Activated T-cell treated with anti-CD3 and anti-CD28 coated beads, Interleukin-2, amount 50 U/mL, for 72 hours (primary cell): ENCODE measurements around the gene GLI3. TPM values are rescaled to one million over a fixed set of nuclear protein-coding genes. Genes with fewer than 3 reads are reported as not detected.

Source experiments
- ATAC-seq, 2 donors: fragments of 150-1000 bp; cut with Tn5 transposase; replicated peaks in 1 of 2; 2 replicates each; pipeline ENCODE4 v1.10.0; 2021; ENCODE audit warnings: moderate library complexity in 2 of 2, mild to moderate bottlenecking in 1 of 2
- DNase-seq, 2 donors: peaks; one replicate each; pipeline ENCODE4 v3.0.0; 2021 to 2022; ENCODE audit warnings: mixed read lengths in 1 of 2
- H3K27ac Mint-ChIP-seq: one replicate; pipeline ENCODE4 v1.8.0; 2022; ENCODE audit warnings: mild to moderate bottlenecking, moderate library complexity, mixed read lengths
- H3K27me3 Mint-ChIP-seq: one replicate; pipeline ENCODE4 v1.8.0; 2022; ENCODE audit warnings: low read depth, mixed read lengths
- H3K36me3 Mint-ChIP-seq, 2 donors: one replicate each; pipeline ENCODE4 v1.8.0; 2022; ENCODE audit warnings: mixed read lengths in 2 of 2, mild to moderate bottlenecking in 1 of 2; ENCODE audit not compliant: insufficient read depth in 2 of 2
- H3K4me1 Mint-ChIP-seq: one replicate; pipeline ENCODE4 v1.8.0; 2022; ENCODE audit warnings: low read depth, mixed read lengths
- H3K4me3 Mint-ChIP-seq, 2 donors: one replicate each; pipeline ENCODE4 v1.8.0; 2022; ENCODE audit warnings: mild to moderate bottlenecking in 2 of 2, mixed read lengths in 2 of 2, moderate library complexity in 2 of 2
- H3K9me3 Mint-ChIP-seq, 2 donors: one replicate each; pipeline ENCODE4 v1.8.0; 2022; ENCODE audit warnings: mixed read lengths in 2 of 2
- total RNA-seq, 2 donors: library from RNA; stranded (reverse); gene quantifications; one replicate each; pipeline ENCODE4 v1.2.3, GENCODE V29; 2022

GLI3 gene
- total RNA-seq, 2 donors from 2014 or later, result 0.29 to 0.51 TPM

DNA sequence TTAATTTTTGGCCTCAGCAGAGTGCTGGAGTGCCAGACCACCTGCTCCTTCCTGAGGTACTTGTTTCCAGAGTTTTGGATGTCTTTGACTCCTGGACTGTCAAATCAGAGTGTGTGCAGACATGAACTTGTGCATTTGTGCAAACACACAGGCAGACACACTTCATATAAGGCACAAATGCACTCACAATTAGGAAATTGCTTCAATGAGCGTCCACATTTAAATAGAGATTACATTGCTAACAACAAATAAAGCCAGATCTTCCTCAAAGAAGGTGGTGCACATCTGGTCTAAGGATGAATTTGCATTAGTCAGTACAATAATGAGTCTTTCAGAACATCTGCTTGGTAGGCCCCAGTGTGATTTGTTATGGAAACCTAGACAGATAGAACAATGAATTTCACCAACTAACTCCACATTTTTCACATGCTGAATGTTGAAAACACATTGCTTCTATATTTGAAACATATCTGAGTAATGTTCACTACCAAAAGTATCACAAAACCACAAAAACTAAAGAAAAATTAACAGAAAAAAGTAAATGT is 267.4 kb downstream of the GLI3 start:
- no peaks in the 10 kb centered on the region for H3K9me3 Mint-ChIP-seq
- no peak for ATAC-seq
- DNase-seq, result no peak
- H3K27ac Mint-ChIP-seq, result no peak overlapping the region
- no peak overlapping the region for H3K4me3 Mint-ChIP-seq
- H3K4me1 Mint-ChIP-seq, result no peaks in the 10 kb centered on the region
- H3K27me3 Mint-ChIP-seq, result no peaks in the 10 kb centered on the region
- no peaks in the 10 kb centered on the region for H3K36me3 Mint-ChIP-seq

DNA sequence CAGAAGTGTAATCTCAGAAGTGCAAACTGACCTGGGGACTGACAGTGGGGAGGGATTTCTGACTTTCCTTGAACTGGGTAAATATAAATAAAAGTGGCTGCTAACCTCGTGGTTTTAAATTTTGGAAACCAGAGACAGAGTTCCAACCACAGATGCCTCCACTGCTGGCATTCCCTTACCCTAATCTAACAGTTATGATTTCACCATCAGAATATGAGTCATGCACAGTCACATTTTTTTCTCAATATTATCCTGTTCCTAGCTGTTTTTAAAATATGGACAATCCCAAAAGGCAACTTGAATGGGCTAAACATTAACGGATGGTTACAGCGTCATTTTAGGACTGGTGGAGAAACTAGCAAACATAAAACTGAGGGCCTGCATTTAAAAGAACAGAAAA is 269.9 kb downstream of the GLI3 start:
- no peak for DNase-seq
- Mint-ChIP-seq H3K36me3 (no peaks in the 10 kb centered on the region), H3K4me3 (no peak overlapping the region), H3K9me3 (no peaks in the 10 kb centered on the region), H3K27me3 (no peaks in the 10 kb centered on the region), H3K4me1 (no peaks in the 10 kb centered on the region), H3K27ac (no peak overlapping the region)
- ATAC-seq, result no peak

DNA sequence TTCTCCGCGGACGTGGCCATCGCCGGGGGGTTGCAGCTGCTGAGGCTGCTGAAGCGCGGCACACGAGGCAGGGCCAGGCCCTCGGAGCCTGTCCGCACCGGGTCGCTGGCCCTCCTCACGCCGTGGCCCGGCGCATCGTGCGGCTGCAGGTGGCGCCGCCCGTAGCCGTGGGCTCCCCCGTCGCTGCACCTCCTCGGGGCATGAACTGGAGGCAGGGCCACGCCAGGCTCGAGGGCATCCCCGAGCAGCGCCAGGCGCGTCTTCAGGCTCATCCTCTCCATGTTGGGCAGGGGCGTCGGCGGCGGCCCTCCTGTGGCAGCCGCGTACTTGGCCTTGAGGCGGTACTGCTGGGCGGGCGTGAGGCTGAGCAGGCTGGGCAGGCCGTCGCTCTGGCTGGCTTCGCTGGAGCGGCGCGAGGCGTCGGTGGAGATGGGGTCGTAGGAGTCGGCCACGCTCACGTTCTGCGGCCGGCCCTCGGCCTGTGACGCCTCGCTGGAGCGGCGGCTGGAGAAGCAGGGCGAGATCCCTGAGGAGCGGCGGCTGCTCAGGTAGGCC is 271.0 kb downstream of the GLI3 start:
- Mint-ChIP-seq H3K4me3 (no peak overlapping the region), H3K9me3 (no peaks in the 10 kb centered on the region), H3K27ac (no peak overlapping the region)

DNA sequence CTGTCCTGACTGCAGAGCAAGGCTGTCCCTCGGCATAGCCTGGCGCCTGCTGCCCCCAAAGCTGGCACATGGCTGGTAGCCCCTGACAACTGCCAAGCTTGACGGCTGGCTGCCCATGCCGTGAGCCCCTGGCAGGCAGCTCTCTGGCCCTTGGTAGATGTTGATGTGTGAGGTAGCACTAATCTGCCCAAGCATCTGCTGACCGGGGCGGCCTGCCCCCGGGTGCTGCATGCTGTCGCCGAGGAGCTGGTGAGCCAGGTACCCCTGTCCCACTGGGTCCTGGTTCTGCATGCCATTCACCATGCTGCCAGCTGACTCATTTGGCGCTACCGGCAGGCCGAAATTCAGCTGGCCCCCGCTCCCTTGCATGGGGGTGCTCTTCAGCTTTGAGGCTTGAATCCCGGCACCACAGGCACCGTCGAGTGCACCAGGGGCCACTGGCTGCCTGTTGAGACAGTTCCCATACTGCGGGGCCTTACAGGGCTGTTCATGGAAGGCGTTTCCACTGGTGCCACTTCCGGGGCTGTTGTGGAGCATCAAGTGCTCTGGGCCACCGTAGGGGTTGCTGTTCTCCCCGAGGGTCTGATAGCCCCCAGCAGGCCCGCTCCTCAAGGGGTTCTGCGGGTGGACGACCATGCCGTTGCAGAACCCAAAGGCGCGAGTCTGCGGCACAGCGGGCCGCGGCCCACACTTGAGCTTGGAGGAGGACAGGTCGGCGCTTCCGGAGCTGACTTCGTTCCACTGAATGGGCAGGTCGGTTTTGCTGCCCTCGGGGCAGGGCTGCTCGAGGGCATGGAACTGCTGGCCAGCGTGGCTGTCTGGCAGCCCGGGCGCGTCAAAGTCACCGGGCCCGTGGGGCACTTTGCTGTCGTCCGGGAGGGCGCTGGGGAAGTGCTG is 271.9 kb downstream of the GLI3 start:
- Mint-ChIP-seq H3K9me3 (no peaks in the 10 kb centered on the region), H3K4me1 (no peaks in the 10 kb centered on the region), H3K4me3 (no peak overlapping the region), H3K27me3 (no peaks in the 10 kb centered on the region), H3K36me3 (no peaks in the 10 kb centered on the region), H3K27ac (no peak overlapping the region)
- DNase-seq (no peak), ATAC-seq (no peak)

More for the DNA sequence above, 271.0 kb downstream of the GLI3 start:
- Mint-ChIP-seq H3K36me3 (no peaks in the 10 kb centered on the region), H3K4me1 (no peaks in the 10 kb centered on the region), H3K27me3 (no peaks in the 10 kb centered on the region)
- DNase-seq (no peak), ATAC-seq (no peak)

DNA sequence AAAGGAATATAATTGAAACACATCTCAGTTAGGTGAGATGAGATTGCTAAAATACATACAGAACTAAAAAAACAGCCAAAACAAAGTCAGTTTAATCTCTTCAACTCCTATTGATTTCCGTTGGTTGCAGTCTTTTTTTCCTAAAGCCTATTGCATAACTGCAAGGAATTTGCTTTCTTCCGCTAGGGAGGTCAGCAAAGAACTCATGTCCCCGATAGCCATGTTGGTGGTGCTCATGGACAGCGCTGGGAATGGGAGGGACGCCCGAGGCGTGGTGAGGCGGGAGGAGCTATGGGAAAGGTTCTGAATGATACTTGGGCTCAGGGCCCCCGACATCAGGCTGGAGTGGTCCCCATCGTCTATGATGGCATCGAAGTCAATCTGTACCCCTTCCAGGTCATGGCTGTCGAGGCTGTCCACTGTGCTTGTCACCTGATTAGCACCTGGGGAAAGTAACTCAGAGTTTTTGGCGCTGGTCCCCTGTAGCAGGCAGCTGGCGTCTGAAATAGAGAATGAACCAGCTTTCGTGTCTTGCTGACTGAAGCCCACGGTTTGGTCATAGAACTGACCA is 272.7 kb downstream of the GLI3 start:
- Mint-ChIP-seq H3K36me3 (no peaks in the 10 kb centered on the region), H3K27me3 (peaks cover 3% of the 10 kb centered on the region), H3K27ac (no peak overlapping the region), H3K9me3 (no peaks in the 10 kb centered on the region), H3K4me1 (no peaks in the 10 kb centered on the region), H3K4me3 (no peak overlapping the region)
- no peak for DNase-seq
- ATAC-seq, result no peak

DNA sequence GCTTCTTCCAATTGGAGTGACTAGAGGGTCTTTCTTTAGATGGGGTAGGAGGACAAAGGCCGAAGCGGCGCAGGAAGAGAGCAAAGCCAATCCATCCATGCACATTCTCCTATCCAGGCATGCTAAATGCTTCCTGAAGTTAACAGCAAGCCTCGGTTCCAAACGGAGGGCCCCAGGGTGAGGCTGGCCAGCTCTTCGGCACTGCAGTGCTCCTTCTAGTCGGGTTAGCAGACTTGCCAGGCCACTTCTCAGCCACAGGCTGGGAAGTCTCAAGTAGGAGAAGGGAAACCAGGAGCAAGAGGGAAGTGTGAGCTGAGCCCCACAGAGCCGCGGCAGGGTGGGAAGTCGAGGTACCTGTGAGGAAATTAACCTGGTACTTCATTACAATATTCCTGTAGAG is 280.3 kb downstream of the GLI3 start:
- ATAC-seq, result no peak
- peaks cover 23% of the 10 kb centered on the region for H3K27me3 Mint-ChIP-seq
- H3K9me3 Mint-ChIP-seq, result no peaks in the 10 kb centered on the region

DNA sequence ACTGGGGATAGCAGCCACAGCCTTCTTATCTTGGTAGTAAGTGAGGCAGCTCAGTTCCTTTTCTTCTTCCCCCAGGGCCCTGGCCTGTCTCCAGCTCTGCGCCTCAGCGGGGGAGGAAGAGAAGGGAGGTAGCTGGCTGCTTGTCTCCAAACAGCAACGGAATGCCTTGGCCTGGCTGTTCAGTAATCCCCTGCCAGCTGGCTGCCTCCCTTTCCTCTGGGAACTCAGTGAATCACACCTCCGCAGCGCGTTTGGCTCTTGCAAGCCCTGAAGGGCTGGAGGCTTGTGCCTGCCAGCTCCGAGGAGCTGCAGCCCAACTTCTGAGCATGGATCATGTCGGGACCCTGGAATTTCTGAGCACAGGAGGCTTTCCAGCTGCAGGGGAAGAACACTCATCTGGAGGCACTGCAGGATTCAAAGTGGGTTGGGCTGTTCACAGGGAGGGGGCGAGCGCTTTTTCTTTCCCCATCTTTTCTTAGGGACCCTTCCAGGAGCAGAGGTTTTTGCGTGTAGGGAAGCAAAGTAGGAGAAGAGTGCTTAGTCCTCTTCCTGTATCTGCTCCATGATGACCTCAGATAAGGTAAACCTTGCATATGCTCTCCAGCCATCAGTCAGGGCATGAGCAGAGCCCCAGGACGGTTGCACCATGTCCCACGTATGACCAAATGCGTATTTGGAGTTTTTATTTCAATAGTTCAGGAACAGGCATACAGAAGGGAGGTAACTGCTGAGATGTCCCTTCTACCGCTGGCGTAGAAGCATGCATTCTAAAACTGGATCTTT is 280.9 kb downstream of the GLI3 start:
- H3K4me3 Mint-ChIP-seq, result no peak overlapping the region
- H3K27ac Mint-ChIP-seq, result no peak overlapping the region
- no peak for DNase-seq
- H3K9me3 Mint-ChIP-seq, result no peaks in the 10 kb centered on the region
- no peaks in the 10 kb centered on the region for H3K4me1 Mint-ChIP-seq
- H3K27me3 Mint-ChIP-seq, result peaks cover 23% of the 10 kb centered on the region
- no peaks in the 10 kb centered on the region for H3K36me3 Mint-ChIP-seq
- no peak for ATAC-seq

More for the DNA sequence above, 280.3 kb downstream of the GLI3 start:
- no peaks in the 10 kb centered on the region for H3K36me3 Mint-ChIP-seq
- H3K4me3 Mint-ChIP-seq, result no peak overlapping the region
- H3K4me1 Mint-ChIP-seq, result no peaks in the 10 kb centered on the region
- no peak for DNase-seq
- no peak overlapping the region for H3K27ac Mint-ChIP-seq

DNA sequence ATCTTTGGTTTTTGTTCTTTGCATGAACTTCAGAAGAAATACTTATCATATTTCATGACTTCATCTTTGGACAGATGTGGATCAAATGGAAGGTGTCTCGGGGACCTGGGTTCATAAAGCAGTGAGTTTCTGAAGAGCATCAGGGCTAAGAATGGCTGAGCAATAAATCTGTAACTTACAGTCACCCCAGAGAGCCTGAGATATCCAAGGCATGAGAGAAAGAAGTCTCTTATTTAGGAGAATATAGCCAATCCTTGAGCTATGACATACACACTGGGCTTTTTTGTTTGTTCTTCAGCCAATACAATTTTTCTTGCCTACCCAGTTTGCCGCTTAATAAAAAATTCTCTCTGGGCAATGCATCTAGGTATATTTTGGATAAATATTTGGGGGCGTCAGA is 281.6 kb downstream of the GLI3 start:
- no peak for ATAC-seq
- H3K27ac Mint-ChIP-seq, result no peak overlapping the region

DNA sequence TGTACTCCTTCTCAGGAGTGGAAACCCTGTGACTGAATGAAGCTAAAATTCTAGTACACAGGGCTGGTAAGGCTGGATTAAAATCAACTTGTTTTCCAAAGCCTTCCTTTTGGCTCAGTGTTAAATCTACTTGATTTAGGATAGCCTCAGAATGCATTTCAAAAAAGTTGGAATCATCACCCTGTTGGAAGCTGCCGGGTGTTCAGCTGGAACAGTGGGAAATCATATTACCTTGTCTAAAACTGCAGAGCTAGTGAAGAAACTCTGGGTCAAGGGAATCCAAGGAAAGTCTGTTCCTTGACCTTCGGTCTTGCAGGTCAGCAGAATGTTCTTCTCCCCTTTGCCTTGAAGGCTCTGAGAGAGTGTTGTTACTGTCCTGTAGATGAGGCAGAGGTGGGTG is 282.0 kb downstream of the GLI3 start:
- ATAC-seq (no peak), DNase-seq (no peak)
- Mint-ChIP-seq H3K27me3 (peaks cover 23% of the 10 kb centered on the region), H3K9me3 (no peaks in the 10 kb centered on the region), H3K36me3 (no peaks in the 10 kb centered on the region), H3K4me3 (no peak overlapping the region), H3K27ac (no peak overlapping the region), H3K4me1 (no peaks in the 10 kb centered on the region)

More for the DNA sequence above, 281.6 kb downstream of the GLI3 start:
- Mint-ChIP-seq H3K27me3 (peaks cover 23% of the 10 kb centered on the region), H3K4me3 (no peak overlapping the region), H3K9me3 (no peaks in the 10 kb centered on the region), H3K4me1 (no peaks in the 10 kb centered on the region), H3K36me3 (no peaks in the 10 kb centered on the region)
- no peak for DNase-seq

DNA sequence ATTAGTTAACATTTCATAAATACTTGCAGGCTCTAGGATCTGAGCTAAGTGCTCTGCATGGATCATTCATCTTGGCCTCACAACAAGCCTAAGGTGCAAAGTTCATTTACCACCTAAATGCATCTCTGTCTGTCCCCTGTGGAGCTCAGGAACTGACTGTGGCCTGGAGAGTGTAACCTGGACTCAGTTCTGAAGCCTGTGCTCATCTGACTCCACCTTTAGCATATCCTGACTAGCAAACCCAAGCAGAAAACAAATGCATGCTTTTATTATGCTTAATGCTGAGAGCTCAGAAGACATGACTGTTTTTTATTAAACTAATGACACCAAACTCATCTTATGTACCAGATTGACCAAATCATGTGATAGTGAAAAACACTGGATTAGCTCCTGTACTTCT is 288.5 kb downstream of the GLI3 start:
- no peak overlapping the region for H3K27ac Mint-ChIP-seq
- H3K4me3 Mint-ChIP-seq, result no peak overlapping the region
- no peaks in the 10 kb centered on the region for H3K4me1 Mint-ChIP-seq
- peaks cover 17% of the 10 kb centered on the region for H3K27me3 Mint-ChIP-seq
- no peaks in the 10 kb centered on the region for H3K36me3 Mint-ChIP-seq
- ATAC-seq, result no peak
- DNase-seq, result no peak
- no peaks in the 10 kb centered on the region for H3K9me3 Mint-ChIP-seq

DNA sequence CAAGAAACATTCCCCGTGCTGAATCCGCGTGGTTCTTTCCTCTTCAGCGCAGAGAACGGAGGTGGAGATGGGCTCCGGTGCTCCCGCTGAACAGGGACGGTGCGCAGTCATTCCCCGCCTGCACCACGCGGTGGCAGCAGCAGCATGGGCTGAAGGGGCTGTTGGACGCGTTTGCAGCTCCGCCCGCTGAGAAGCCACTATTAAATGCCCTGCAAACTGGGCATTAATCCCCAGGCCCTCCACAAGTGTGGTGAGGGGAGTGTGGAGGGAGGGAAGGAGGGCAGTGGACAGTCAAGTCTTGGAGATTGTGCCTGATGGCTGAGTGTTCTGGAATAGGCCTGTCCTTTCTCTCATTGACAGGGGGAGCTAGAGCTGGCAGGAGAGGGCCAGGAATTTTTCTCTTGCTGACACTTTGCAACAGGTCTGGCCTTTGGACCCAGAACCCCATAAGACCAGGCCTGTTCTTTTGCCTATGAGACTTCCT is 293.9 kb downstream of the GLI3 start:
- Mint-ChIP-seq H3K4me1 (peaks cover 9% of the 10 kb centered on the region), H3K36me3 (no peaks in the 10 kb centered on the region), H3K27me3 (peaks cover 59% of the 10 kb centered on the region), H3K4me3 (peak overlapping the region in 1 of 2 donors; percentile 20), H3K9me3 (no peaks in the 10 kb centered on the region), H3K27ac (no peak overlapping the region)
- ATAC-seq (peak; percentile 81 to 82), DNase-seq (peak; percentile 73 to 78)

DNA sequence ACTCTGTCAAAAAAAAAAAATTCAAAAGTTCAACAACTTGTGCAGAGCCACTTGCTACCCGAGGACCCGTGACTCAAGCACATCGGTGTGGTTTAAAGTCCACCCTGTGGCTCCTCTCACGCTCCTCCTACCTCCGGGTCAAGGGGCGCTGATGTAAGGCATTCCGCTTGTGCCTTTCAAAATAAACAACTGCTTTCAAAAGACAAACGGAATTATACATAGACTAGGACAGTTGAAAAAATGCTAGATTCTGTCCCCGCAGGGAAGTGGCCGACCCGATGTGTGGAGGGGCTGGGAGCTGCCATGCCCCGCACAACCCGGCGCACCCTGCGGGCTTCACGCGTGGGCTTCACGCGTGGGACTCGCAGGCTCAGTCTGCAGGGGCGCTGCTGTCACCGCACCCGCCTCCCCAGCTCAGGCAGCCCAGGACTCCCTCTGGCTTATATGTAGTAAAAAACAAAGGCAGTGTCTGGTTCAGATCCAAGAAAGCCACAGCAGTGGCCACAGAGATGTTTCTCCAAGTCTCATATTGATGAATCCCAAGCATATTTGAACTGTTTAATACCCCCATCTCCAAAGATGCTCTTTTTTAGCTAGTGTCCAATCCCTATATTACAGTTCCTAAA is 294.4 kb downstream of the GLI3 start:
- DNase-seq (no peak), ATAC-seq (peak; percentile 10 to 14)
- Mint-ChIP-seq H3K27ac (no peak overlapping the region), H3K27me3 (peaks cover 59% of the 10 kb centered on the region), H3K9me3 (no peaks in the 10 kb centered on the region), H3K4me1 (peaks cover 9% of the 10 kb centered on the region), H3K36me3 (no peaks in the 10 kb centered on the region), H3K4me3 (peak overlapping the region in 1 of 2 donors; percentile 20)
